ENCODE data around the gene SLC25A17.

Gene SLC25A17

GRCh38 chr22:40757071-40757470, 62.1 kb downstream of the SLC25A17 start:
- FAIRE-seq (no peak), DNase-seq (ENCODE audit: insufficient read length, low spot score) (no peak)
- TF ChIP-seq POLR2A (IDR thresholded peaks at IDR 0.05; ENCODE audit: low read depth, low read length), result no peak

- TF ChIP-seq POLR2A (IDR thresholded peaks at IDR 0.05; ENCODE audit: low read depth, low read length), result no peak
- DNase-seq (ENCODE audit: insufficient read length, low spot score), result no peak
- no peak for FAIRE-seq
Measured at GRCh38 chr22:40753114-40753513, 66.0 kb downstream of the SLC25A17 start.

GRCh38 chr22:40751250-40751649, 67.9 kb downstream of the SLC25A17 start:
- DNase-seq (ENCODE audit: insufficient read length, low spot score) (no peak), FAIRE-seq (no peak)
- no peak for TF ChIP-seq POLR2A (IDR thresholded peaks at IDR 0.05; ENCODE audit: low read depth, low read length)

- DNase-seq (ENCODE audit: insufficient read length, low spot score), result no peak
- no peak for TF ChIP-seq POLR2A (IDR thresholded peaks at IDR 0.05; ENCODE audit: low read depth, low read length)
- no peak for FAIRE-seq
Measured at GRCh38 chr22:40749829-40750228, 69.3 kb downstream of the SLC25A17 start.

- FAIRE-seq (no peak), DNase-seq (ENCODE audit: insufficient read length, low spot score) (no peak)
- no peak for TF ChIP-seq POLR2A (IDR thresholded peaks at IDR 0.05; ENCODE audit: low read depth, low read length)
Measured at GRCh38 chr22:40748388-40749355, 70.5 kb downstream of the SLC25A17 start.

GRCh38 chr22:40747361-40747760, 71.8 kb downstream of the SLC25A17 start:
- TF ChIP-seq POLR2A (IDR thresholded peaks at IDR 0.05; ENCODE audit: low read depth, low read length), result no peak
- no peak for DNase-seq (ENCODE audit: insufficient read length, low spot score)
- FAIRE-seq, result no peak

- DNase-seq (ENCODE audit: insufficient read length, low spot score) (no peak), FAIRE-seq (no peak)
- TF ChIP-seq POLR2A (IDR thresholded peaks at IDR 0.05; ENCODE audit: low read depth, low read length), result no peak
Measured at GRCh38 chr22:40746428-40747220, 72.5 kb downstream of the SLC25A17 start.

GRCh38 chr22:40743768-40744167, 75.4 kb downstream of the SLC25A17 start:
- TF ChIP-seq POLR2A (IDR thresholded peaks at IDR 0.05; ENCODE audit: low read depth, low read length), result no peak
- DNase-seq (ENCODE audit: insufficient read length, low spot score), result no peak
- no peak for FAIRE-seq

GRCh38 chr22:40741116-40741515, 78.0 kb downstream of the SLC25A17 start:
- TF ChIP-seq POLR2A (IDR thresholded peaks at IDR 0.05; ENCODE audit: low read depth, low read length), result no peak
- DNase-seq (ENCODE audit: insufficient read length, low spot score) (no peak), FAIRE-seq (no peak)

- no peak for DNase-seq (ENCODE audit: insufficient read length, low spot score)
- no peak for TF ChIP-seq POLR2A (IDR thresholded peaks at IDR 0.05; ENCODE audit: low read depth, low read length)
- no peak for FAIRE-seq
Measured at GRCh38 chr22:40739721-40740120, 79.4 kb downstream of the SLC25A17 start.

- DNase-seq (ENCODE audit: insufficient read length, low spot score), result no peak
- TF ChIP-seq POLR2A (IDR thresholded peaks at IDR 0.05; ENCODE audit: low read depth, low read length), result no peak
- no peak for FAIRE-seq
Measured at GRCh38 chr22:40733919-40734318, 85.2 kb downstream of the SLC25A17 start.

GRCh38 chr22:40732999-40733292, 86.2 kb downstream of the SLC25A17 start:
- no peak for TF ChIP-seq POLR2A (IDR thresholded peaks at IDR 0.05; ENCODE audit: low read depth, low read length)
- DNase-seq (ENCODE audit: insufficient read length, low spot score), result no peak
- no peak for FAIRE-seq

- DNase-seq (ENCODE audit: insufficient read length, low spot score) (no peak), FAIRE-seq (no peak)
Measured at GRCh38 chr22:40729284-40729683, 89.9 kb downstream of the SLC25A17 start.

GRCh38 chr22:40728731-40729189, 90.4 kb downstream of the SLC25A17 start:
- FAIRE-seq, result no peak
- DNase-seq (ENCODE audit: insufficient read length, low spot score), result no peak
- no peak for TF ChIP-seq POLR2A (IDR thresholded peaks at IDR 0.05; ENCODE audit: low read depth, low read length)

More at GRCh38 chr22:40729284-40729683, 89.9 kb downstream of the SLC25A17 start:
- no peak for TF ChIP-seq POLR2A (IDR thresholded peaks at IDR 0.05; ENCODE audit: low read depth, low read length)

Data from H54 (cell line).